Suppressor macrophage (primary cell): ENCODE measurements around the gene ZFYVE28.

Source experiments
- DNase-seq, 4 experiments: peaks; one replicate each; pipeline ENCODE4 v3.0.0-alpha.2; 2020 to 2022

Gene ZFYVE28

GRCh38 chr4:2352171-2352570, 66.3 kb downstream of the ZFYVE28 start:
- DNase-seq, result no peak

- no peak for DNase-seq
Measured at GRCh38 chr4:2350982-2351381, 67.5 kb downstream of the ZFYVE28 start.

DNA sequence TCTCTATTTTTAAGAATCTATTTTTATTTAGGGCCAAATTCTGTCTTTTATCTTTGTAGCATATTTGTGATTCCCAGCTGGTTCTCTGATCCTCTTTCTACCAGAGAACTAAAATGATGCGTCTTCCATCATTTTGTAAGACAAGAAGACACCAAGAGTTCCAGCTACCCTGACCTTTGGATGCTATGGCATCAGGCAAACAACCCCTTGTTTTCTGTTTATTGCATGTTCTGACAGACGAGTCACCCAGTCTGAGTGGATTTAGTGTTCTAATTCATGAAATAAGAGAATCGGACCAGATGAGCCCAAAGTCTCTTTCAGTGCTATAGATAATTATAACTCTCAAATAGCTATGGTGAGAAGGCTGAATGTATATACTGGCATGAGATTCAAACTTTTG, 69.7 kb downstream of the ZFYVE28 start:
- no peak for DNase-seq

GRCh38 chr4:2347190-2347589, 71.3 kb downstream of the ZFYVE28 start:
- DNase-seq, result no peak

- no peak for DNase-seq
Measured at GRCh38 chr4:2343476-2343875, 75.0 kb downstream of the ZFYVE28 start.

- DNase-seq, result no peak
Measured at GRCh38 chr4:2341911-2342652, 76.4 kb downstream of the ZFYVE28 start.

GRCh38 chr4:2341261-2341841, 77.1 kb downstream of the ZFYVE28 start:
- no peak for DNase-seq

- DNase-seq, result no peak
Measured at GRCh38 chr4:2340272-2341061, 78.0 kb downstream of the ZFYVE28 start.

- DNase-seq, result no peak
Measured at GRCh38 chr4:2339458-2340271, 78.8 kb downstream of the ZFYVE28 start.

DNA sequence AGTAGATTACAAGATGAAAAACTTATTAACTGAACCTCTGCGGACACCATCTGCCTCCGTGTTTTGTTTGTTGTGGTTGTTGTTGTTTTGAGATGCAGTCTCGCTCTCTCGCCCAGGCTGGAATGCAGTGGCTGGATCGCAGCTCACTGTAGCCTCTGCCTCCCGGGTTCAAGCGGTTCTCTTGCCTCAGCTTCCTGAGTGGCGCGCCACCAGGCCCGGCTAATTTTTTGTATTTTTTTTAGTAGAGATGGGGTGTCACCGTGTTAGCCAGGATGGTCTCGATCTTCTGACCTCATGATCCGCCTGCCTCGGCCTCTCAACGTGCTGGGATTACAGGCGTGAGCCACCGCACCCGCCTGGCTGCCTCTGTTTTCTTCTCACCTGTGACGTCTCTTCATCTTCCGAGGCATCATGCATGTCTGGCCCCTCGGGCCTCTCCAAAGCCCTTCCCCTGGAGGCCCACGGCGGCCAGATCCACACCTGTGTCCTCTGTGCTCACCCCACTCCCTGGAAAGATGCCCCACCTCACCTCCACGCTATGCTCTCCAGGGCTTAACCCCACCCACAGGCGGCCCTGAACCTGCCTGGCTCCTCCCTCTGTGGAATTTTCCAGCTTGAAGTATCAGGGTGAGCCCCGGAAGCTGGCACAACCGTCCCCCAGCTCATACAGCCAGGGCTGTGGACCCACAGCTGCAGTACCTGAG, 79.5 kb downstream of the ZFYVE28 start:
- no peak for DNase-seq

DNA sequence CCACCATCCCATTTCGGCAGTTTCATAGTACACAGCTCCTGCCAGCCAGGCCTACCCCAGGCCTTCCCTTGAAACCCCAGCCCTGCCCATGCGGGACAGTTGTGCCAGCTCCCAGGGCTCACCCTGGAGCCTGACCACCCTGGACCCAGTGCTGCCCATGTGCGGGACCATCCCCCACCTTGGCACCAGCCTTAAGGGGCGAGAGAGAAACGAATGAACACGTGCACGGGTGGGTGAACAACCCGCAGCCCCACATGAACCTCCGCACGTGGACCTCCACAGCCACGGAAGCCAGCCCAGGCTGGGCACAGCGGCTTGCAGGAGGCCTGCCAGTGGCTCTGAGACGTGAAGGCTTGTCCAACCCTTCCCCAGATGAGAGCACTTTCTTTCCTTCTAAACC, 80.5 kb downstream of the ZFYVE28 start:
- no peak for DNase-seq

DNA sequence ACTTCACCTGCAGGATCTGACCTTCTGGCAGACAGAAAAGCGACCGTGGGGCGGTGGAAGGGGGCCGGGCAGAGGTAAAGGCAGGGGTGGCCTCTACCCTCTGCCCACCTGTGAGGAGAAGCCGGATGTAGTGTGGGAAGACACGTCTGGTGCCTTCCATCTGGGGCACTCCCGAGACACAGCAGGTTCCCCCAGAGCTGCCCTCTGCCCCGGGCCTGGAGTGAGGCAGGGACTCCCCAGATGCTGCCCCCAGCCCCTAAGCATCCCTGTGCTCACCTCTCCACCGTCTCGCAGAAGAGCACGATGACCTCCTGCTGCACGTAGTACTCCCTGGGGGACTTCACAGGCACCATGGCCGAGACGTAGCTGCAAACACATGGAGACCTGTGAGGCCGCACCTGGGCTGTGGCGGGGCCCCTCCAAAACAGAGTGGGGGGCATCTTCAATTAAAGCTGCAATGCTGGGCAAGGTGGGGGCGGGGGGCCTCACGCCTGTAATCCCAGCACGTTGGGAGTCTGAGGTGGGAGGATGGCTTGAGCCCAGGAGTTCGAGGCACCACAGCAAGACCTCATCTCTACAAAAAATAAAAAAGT, 81.2 kb downstream of the ZFYVE28 start:
- DNase-seq, result no peak

DNA sequence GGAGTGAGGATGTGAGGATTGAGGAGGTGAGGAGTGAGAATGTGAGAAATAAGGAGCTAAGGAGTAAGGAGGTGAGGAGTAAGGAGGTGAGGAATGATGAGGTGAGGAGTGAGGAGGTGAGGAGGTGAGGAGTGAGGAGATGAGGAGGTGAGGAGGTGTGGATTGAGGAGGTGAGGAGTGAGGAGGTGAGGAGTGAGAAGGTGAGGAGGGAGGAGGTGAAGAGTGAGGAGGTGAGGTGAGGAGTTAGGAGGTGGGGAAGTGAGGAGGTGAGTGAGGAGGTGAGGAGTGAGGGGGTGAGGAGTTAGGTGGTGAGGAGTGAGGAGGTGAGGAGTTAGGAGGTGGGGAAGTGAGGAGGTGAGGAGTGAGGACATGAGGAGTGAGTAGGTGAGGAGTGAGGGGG, 81.8 kb downstream of the ZFYVE28 start:
- no peak for DNase-seq

DNA sequence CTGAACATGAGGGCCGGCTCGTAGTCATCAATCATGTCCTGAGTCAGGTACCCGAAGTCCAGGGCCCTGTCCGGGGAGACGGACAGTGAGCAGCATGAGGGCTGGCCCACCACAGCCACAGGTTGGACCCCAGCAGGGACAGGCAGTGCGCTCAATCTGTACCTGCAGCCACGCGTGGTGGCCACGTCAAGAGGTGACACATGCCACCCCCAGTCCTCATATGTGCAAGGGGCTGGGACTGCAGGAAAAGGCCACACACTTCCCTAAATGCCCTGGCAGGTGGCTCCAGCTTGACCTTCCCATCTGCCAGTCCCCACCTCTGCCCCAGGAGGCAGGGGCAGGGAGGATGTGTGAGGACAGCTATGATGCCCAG, 82.7 kb downstream of the ZFYVE28 start:
- no peak for DNase-seq

GRCh38 chr4:2334826-2335728, 83.4 kb downstream of the ZFYVE28 start:
- DNase-seq, result no peak

- no peak for DNase-seq
Measured at GRCh38 chr4:2333916-2334644, 84.4 kb downstream of the ZFYVE28 start.

- DNase-seq, result peak in 1 of 4 experiments; percentile 8
Measured at GRCh38 chr4:2333356-2333841, 85.0 kb downstream of the ZFYVE28 start.

DNA sequence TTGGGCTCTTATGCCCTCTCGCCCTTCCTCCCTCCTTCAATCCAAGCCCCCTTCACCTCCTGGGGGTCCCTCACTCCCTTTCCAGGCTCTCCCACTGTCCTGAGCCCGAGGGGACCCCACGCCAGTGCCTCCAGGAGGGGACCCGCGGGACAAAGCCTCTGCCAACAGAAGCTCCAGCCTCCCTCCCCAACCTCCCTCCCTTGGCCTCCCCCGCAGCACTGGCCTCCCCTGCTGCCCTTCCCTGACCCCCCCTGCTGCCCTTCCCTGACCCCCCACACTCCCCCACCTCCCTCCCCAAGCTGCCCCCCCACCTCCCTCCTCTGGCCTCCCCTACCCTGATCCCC, 85.5 kb downstream of the ZFYVE28 start:
- DNase-seq, result no peak

DNA sequence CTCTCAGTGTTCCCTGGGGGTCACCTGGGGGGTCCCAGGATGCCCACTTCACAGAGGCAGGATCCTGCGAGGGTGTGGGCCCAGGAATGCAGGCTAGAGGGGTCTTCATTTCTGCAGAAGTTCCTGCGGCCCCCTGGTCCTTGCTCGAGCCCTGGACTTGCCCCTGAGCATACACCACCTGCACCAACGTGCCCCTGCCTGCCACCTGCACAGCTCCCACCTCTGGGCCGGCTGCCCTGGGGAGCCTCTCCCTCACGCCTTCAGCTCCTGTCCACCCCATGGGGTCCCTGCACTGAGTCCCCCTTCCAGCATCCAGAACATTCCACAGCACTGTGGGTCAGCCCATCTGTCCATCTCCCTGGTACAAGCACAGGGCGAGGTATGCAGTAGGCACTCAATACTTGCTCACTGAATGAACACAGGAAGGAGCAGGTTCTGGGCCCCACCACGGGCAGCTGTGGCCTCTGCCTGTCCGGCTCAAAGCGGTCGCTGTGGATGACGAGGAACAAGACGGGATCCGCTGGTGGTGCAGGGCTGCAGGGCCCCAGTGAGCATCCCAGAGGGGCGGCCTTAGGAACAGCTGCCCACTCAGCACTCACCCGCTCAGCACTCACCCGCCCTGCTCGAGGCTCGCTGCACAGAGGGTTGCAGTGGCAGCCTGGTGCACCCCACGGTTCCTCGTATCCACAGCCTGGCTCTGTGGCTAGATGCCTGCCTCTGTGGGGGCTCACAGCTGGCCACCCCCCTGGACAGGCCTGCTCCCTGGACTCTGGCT, 86.1 kb downstream of the ZFYVE28 start:
- no peak for DNase-seq
